Testis (tissue), 3 donors: ENCODE results near the gene TAS1R1. TPM values are rescaled to one million over a fixed set of nuclear protein-coding genes. Genes with fewer than 3 reads are reported as not detected.

ENCODE experiments used
- DNase-seq: peaks from one replicate; pipeline ENCODE4 v3.0.0-alpha.2; 2019
- H3K27ac ChIP-seq, 2 donors: fragments of 200-600 bp; sonication (generic); one replicate each; pipeline ENCODE4 v1.5.1; 2019
- H3K27me3 ChIP-seq: fragments of 200-600 bp; sonication (generic); one replicate; pipeline ENCODE4 v1.5.1; 2019
- H3K36me3 ChIP-seq: fragments of 200-600 bp; sonication (generic); one replicate; pipeline ENCODE4 v1.5.1; 2017; ENCODE audit warnings: low read depth; ENCODE audit errors: missing control alignments
- H3K4me1 ChIP-seq: fragments of 200-600 bp; sonication (generic); one replicate; pipeline ENCODE4 v1.5.1; 2019
- H3K4me3 ChIP-seq, 2 donors: fragments of 200-600 bp; sonication (generic); one replicate each; pipeline ENCODE4 v1.5.1; 2017 to 2019
- H3K9me3 ChIP-seq: fragments of 200-600 bp; sonication (generic); one replicate; pipeline ENCODE4 v1.5.1; 2017
- POLR2A ChIP-seq: fragments of 450-650 bp; IDR thresholded peaks from one replicate; pipeline ENCODE4 v1.6.1; 2017; ENCODE audit warnings: antibody characterized with exemption, mild to moderate bottlenecking, moderate library complexity
- WGBS, 2 donors: methylation state at CpG; one replicate each; pipeline ENCODE4 v1.1.5; 2018; 5-methylcytosine and 5-hydroxymethylcytosine counted together
- intact Hi-C: fragments of 100-400 bp; cut with DNase I; formaldehyde crosslinking; loops from one replicate; pipeline ENCODE4 v1.15.1; 2023; ENCODE audit warnings: low total_unique reads
- polyA plus RNA-seq: library from polyadenylated mRNA; stranded (reverse); fragments of 350-450 nt; fragmentation: Illumina TruSeq; extraction: RNeasy Lipid Tissue Mini Kit (QIAGEN cat#74804); gene quantifications from one replicate; pipeline ENCODE4 v1.2.3, GENCODE V29; 2014; ENCODE audit warnings: low read depth, low replicate concordance; ENCODE audit not compliant: insufficient read depth
- total RNA-seq, 2 donors: library from RNA; depleted of rRNA; stranded (reverse); fragments of >200 nt; gene quantifications; one replicate each; pipeline ENCODE4 v1.2.3, GENCODE V29; 2016
- TF ChIP-seq, protein P1 (sequence below), 3 experiments: fragments of 450-650 bp in 2 of 3; fragments of 200-600 bp in 1 of 3; sonication (generic) in 1 of 3; IDR thresholded peaks; one replicate each; pipeline ENCODE4 v1.5.1; 2016 to 2019; ENCODE audit warnings: antibody characterized with exemption in 3 of 3, mild to moderate bottlenecking in 2 of 3, moderate library complexity in 1 of 3

TAS1R1 gene
- total and polyA plus RNA-seq, 3 donors from 2014 or later: 5.1 to 5.6 (median 5.3) TPM

DNA sequence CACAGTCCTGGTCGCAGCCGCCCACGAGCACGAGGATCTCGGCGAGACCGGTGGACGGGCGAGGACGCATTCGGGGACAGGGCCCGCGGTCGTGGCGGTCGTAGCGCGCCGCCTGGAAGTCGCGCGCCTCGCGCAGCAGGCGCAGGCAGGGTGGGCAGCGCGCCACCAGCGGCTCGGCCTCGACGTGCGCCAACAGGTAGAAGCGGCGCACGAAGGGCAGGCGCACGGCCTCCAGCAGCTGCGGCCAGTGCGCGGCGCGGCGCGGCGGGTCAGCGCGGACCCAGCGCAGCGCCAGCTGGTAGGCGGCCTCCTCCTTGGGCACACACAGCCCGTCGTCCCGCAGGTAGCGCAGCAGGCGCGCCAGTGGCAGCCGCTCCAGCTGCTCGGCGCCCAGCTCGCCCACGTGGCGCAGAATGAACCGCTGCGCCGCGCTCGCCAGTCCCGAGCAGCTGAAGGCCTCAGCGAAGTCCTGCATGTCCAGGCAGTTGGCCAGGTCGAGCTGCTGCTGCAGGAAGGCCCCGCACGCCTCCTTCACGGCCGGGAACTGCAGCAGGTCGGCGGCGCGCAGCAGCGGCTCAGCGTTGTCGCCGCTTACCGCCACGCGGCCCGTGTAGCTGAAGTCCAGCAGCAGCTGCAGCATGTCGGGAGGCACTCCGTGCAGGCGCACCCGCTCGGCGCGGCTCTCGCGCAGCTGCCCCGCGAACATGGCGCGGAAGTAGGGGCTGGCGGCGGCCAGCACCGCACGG lies 47.0 kb downstream of the TAS1R1 start:
- TF ChIP-seq, protein P1, sequence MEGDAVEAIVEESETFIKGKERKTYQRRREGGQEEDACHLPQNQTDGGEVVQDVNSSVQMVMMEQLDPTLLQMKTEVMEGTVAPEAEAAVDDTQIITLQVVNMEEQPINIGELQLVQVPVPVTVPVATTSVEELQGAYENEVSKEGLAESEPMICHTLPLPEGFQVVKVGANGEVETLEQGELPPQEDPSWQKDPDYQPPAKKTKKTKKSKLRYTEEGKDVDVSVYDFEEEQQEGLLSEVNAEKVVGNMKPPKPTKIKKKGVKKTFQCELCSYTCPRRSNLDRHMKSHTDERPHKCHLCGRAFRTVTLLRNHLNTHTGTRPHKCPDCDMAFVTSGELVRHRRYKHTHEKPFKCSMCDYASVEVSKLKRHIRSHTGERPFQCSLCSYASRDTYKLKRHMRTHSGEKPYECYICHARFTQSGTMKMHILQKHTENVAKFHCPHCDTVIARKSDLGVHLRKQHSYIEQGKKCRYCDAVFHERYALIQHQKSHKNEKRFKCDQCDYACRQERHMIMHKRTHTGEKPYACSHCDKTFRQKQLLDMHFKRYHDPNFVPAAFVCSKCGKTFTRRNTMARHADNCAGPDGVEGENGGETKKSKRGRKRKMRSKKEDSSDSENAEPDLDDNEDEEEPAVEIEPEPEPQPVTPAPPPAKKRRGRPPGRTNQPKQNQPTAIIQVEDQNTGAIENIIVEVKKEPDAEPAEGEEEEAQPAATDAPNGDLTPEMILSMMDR (IDR thresholded peaks at IDR 0.05): no peak
- no peak for TF ChIP-seq POLR2A
- H3K27ac ChIP-seq: peak overlapping the region; percentile 97 to 99
- H3K4me1 ChIP-seq: peaks cover 43% of the 10 kb centered on the region
- H3K36me3 ChIP-seq: no peaks in the 10 kb centered on the region
- H3K4me3 ChIP-seq: peak overlapping the region; percentile 96
- no peaks in the 10 kb centered on the region for H3K27me3 ChIP-seq
- DNase-seq: no peak
- no peaks in the 10 kb centered on the region for H3K9me3 ChIP-seq
- 0% methylated on average over 5 to 39 of the region's 103 CpGs for WGBS, 2 donors
- intact Hi-C loops: no loop called here

DNA sequence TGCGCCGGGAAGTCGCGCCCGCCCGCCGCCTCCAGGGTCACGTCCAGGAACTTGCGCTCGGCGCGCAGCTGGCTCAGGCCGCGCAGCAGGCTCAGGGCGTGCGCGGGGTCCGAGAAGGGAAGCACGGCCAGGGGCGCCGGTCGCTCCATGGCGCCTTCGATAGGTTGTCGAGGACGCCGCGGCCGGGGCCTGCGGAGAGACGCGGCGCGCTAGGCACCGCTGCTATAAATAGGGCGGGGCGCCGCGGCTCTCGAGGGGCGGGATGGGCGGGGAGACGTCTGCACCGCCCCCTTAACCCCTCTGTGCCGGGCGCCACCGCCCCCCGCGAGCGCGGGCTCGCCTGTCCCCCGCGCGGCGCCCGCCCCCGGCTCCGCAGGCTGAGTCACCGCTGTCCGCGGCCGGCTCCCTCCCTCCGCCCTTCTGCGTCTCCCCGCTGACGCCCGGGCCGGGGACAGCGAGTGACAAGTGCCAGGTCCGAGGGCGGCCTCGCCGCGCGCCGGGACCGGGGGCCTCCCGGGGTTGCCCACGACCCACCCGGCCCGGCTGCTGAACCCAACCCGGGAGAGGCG lies 47.6 kb downstream of the TAS1R1 start, which contains the start of gene KLHL21:
TSS of gene KLHL21 (minus strand) at position 201 of the 569 bp plus-strand sequence. CDS start at position 149, 52 bp downstream.
- Histone ChIP-seq H3K27ac (peak within 1 kb of the TSS; percentile 97 to 99), H3K9me3 (no peaks in the 10 kb centered on the region), H3K4me1 (peaks cover 37% of the 10 kb centered on the region), H3K36me3 (no peaks in the 10 kb centered on the region), H3K27me3 (no peaks in the 10 kb centered on the region), H3K4me3 (peak within 1 kb of the TSS; percentile 96)
- intact Hi-C loops: no loop called here
- TF ChIP-seq, protein P1 (IDR thresholded peaks at IDR 0.05): no peak
- peak; percentile 31 for TF ChIP-seq POLR2A
- DNase-seq: peak; percentile 89
- 0 to 1% methylated on average over 6 to 42 of the region's 84 CpGs for WGBS, 2 donors

DNA sequence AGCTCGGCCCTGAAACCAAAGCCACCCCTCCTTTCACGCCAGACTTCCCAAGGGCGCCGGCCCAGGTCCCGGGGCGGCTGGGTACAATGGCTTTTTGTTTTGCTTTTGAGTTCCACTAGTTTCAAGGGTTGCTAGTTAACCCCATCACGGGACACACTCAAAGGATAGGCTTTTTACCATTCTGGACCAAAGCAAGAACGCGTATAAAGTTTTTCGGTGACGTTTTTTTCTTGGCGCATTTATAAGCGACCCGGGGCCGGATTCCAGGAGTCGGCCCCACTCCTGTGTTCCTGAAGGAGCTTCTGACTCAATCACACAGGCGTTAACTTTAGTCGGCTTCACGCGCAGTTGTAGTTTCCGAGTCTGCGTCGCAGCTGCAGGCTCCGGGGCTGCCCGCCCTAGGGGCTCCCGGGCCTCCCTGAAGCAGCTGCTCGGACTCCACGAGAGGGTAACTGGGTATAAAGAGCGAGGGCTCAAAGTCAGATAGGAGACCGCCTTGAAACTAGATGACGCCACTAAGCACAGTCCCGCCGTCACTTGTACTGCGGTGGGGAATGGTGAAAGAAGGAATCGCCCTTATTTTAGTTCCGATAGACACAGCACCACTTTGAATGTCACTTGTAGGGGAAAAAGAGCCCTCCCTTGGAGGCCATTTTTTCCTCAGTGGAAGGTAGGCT lies 48.3 kb downstream of the TAS1R1 start:
- peak overlapping the region; percentile 97 to 99 for H3K27ac ChIP-seq

DNA sequence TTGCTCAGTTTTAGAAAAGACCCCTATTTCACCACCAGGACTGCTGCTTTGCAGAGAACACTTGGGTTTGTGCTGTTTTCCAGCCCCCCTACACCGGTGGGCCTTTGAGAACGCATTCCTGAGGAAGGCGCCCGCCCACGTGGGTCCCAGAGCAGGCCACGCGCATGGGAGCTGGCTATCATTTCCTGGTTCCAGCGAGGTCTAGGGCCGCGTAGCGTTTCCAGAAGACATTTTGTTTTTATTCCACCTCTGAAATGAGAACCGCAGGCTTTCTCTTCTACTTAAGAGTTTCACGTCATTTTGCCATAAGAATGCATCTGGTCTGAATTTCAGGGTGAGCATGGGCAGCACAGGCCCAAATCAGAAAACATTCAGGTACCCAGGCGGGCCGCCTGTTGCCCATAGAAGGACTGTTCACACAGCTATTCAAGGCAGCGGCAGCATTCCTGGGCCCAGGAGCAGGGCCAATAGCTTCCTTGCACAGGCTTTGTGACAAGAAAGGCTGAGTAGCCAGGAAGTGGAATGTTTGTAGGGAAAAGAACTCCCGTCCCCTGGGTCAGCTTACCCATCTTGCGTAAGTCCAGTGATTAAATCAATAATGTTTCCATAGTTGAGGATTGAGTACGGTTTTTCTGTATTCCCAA lies 48.9 kb downstream of the TAS1R1 start:
- H3K27ac ChIP-seq: peak overlapping the region; percentile 97 to 99
- peaks cover 32% of the 10 kb centered on the region for H3K4me1 ChIP-seq
- no peaks in the 10 kb centered on the region for H3K9me3 ChIP-seq
- H3K36me3 ChIP-seq: no peaks in the 10 kb centered on the region
- intact Hi-C loops: no loop called here
- WGBS, 2 donors: 3 to 8% methylated on average over 19 of the region's 19 CpGs
- H3K4me3 ChIP-seq: peak overlapping the region; percentile 96
- DNase-seq: peak; percentile 83
- H3K27me3 ChIP-seq: no peaks in the 10 kb centered on the region
- no peak for TF ChIP-seq POLR2A
- TF ChIP-seq, protein P1 (IDR thresholded peaks at IDR 0.05): peak in 1 of 3 experiments; percentile 19

More for the DNA sequence above, 48.3 kb downstream of the TAS1R1 start:
- no peaks in the 10 kb centered on the region for H3K36me3 ChIP-seq
- no peak for DNase-seq
- peak overlapping the region; percentile 96 for H3K4me3 ChIP-seq
- H3K4me1 ChIP-seq: peaks cover 36% of the 10 kb centered on the region
- H3K27me3 ChIP-seq: no peaks in the 10 kb centered on the region
- TF ChIP-seq POLR2A: no peak
- TF ChIP-seq, protein P1 (IDR thresholded peaks at IDR 0.05): no peak
- intact Hi-C loops: no loop called here
- WGBS, 2 donors: 0% methylated on average over 25 to 36 of the region's 36 CpGs
- no peaks in the 10 kb centered on the region for H3K9me3 ChIP-seq
